AML-193 (cell line): Measurements from ENCODE around the gene ARMC5.

Experiments
- DNase-seq, 2 experiments: peaks; one replicate each; lab custom pipeline; 2025; lab: John Stamatoyannopoulos, UW

Gene ARMC5

DNA sequence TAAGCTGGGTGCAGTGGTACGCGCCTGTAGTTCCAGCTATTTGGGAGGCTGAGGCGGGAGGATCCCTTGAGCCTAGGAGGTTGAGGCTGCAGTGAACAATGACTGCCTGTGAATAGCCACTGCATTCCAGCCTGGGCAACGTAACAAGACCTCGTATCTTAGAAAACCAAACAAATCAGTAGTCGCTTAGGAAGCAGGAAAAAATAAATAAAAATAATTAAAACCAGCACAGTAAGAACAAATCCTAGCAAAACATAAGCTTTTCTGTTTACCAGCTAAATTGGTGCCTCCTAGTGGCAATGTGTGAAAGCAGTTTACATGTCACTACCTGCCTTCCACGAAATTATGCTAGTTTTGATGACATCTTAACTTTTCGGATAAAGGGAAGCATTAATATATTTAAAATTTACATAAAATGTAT is 1.3 kb downstream of the ARMC5 start:
- DNase-seq = peak; percentile 55 to 60

DNA sequence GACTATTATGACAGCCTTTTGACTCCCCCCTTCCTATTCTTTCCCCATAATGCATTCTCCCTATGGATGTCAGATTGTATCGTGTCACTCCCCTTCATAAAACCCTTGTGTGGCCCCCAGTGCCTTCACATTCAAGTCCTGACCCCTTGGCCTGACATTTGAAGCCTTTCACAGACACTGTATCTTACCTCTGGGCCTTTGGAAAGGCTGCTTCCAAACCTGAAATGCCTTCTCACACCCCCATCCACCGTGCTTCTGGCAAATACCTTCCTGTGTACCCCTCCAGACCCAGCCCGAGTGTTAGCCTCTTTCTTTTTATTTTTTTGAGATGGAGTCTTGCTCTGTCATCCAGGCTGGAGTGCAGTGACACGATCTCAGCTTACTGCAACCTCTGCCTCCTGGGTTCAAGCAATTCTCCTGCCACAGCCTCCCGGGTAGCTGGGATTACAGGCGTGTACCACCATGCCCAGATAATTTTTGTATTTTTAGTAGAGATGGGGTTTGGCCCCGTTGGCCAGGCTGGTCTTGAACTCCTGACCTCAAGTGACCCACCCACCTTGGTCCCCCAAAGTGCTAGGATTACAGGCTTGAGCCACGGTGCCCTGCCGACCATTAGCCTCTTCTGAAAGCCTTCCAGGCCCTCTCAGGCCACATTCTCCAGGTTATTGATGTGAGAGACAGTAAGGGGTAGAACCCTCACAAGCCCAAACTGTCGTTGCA is 2.1 kb downstream of the ARMC5 start:
- no peak for DNase-seq

DNA sequence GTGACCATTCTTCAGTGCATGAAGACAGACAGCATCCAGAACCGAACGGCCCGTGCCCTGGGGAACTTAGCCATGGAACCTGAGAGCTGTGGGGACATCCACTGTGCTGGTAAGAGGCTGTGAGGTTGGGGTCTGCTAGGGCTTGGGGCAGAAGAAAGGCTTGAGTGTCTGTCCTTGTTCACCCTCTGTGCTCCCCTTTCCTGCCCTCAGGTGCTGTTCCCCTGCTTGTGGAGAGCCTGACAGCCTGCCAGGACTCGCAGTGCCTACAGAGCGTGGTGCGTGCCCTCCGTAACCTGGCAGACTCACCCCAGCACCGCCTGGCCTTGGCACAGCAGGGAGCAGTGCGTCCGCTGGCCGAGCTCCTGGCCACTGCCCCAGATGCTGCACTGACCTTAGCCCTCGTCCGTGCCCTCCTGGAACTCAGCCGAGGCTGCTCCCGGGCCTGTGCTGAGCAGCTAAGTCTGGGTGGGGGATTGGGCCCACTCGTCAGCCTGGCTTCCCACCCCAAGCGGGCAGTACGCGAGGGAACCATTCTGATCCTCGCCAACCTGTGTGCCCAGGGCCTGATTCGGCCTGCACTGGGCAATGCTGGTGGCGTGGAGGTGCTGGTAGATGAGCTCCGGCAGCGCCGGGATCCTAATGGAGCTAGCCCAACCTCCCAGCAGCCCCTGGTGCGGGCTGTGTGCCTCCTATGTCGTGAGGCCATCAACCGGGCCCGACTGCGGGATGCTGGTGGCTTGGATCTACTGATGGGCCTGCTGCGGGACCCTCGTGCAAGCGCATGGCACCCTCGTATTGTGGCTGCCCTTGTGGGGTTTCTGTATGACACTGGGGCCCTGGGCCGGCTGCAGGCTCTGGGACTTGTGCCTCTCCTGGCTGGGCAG is 2.9 kb downstream of the ARMC5 start:
- no peak for DNase-seq

GRCh38 chr16:31464348-31464769 is 5.1 kb downstream of the ARMC5 start:
- no peak for DNase-seq

- no peak for DNase-seq
Measured at GRCh38 chr16:31464781-31465260, 5.5 kb downstream of the ARMC5 start.

DNA sequence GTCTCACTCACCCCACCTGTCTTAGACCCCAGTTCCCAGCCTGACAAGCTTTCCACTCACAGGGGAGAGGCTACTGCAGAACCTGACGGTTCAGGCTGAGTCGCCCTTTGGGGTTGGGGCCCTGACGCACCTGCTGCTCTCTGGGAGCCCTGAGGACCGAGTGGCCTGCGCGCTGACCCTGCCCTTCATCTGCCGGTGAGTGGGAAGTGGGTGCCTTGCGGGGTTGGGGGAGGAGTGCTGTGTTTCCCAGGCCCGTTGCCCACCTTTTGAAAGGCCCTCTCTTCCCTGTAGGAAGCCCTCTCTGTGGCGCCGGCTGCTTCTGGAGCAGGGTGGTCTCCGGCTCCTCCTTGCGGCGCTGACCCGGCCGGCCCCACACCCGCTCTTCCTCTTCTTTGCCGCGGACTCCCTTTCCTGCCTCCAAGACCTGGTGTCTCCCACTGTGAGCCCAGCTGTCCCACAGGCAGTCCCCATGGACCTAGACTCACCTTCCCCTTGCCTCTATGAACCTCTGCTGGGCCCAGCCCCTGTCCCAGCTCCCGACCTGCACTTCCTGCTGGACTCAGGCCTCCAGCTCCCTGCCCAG is 6.6 kb downstream of the ARMC5 start:
- no peak for DNase-seq

DNA sequence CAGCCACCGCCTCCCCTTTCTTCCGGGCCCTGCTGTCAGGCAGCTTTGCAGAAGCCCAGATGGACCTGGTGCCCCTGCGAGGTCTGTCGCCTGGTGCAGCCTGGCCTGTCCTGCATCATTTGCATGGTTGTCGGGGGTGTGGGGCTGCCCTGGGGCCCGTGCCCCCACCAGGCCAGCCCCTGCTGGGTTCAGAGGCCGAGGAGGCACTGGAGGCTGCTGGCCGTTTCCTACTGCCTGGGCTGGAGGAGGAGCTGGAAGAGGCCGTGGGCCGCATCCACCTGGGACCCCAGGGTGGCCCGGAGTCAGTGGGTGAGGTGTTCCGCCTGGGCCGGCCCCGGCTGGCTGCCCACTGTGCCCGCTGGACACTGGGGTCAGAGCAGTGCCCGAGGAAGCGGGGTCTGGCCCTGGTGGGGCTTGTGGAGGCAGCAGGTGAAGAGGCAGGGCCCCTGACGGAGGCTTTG is 7.1 kb downstream of the ARMC5 start:
- no peak for DNase-seq

- peak; percentile 48 to 55 for DNase-seq
Measured at GRCh38 chr16:31467151-31467773, 8.0 kb downstream of the ARMC5 start.

- DNase-seq = no peak
Measured at GRCh38 chr16:31467858-31468257, 8.6 kb downstream of the ARMC5 start.

DNA sequence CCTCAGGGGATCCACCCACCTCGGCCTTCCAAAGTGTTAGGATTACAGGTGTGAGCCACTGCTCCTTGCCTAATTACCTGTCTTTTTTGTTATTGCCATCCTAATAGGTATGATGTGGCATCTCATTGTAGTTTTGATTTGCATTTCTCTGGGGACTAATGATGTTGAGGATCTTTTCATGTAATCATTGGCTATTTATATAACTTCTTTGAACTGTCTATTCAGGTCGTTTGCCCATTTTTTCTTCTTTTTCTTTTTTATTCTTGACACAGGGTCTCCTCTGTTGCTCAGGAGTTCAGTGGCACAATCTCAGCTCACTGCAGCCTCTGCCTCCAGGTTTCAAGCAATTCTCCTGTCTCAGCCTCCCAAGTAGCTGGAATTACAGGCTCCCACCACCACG is 11.3 kb downstream of the ARMC5 start:
- no peak for DNase-seq

DNA sequence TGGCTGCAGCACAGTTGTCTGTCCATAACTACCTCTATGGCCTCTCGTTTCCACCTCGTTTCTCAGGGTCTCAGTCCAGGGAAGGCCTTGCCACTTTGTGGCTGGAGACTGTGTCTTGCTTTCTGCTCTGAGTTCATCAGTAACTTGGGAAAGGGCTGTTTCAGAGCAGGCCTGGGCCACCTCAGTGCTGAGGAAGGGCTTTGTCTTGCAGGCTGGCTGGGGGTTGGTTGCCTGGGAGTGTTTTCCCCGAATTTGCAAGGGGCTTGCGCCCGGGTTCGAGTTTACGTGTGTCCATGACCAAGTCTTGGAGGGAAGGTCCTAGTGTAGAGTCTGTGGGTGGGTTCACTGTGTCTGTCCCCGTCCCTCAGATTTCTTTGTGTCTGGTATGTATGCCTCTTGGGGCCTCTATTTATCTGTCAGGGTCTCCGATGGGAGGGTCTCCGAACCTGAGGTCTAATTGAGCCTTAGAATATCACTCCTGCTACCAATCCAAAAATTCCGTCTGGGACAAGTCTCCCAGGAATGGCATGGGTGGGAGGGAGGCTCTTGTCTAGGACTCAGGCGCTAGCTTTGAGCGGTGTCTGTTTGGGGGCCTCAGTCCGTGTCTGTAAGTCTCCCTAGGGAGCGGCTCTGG is 12.1 kb downstream of the ARMC5 start:
- DNase-seq = no peak

GRCh38 chr16:31471875-31472708 is 12.8 kb downstream of the ARMC5 start, which contains the start of gene TGFB1I1:
TSS of gene TGFB1I1 (plus strand) at chr16:31472152. CDS start at chr16:31472189, 37 bp downstream.
- DNase-seq = no peak

- no peak for DNase-seq
Measured at GRCh38 chr16:31472709-31473203, 13.5 kb downstream of the ARMC5 start.

DNA sequence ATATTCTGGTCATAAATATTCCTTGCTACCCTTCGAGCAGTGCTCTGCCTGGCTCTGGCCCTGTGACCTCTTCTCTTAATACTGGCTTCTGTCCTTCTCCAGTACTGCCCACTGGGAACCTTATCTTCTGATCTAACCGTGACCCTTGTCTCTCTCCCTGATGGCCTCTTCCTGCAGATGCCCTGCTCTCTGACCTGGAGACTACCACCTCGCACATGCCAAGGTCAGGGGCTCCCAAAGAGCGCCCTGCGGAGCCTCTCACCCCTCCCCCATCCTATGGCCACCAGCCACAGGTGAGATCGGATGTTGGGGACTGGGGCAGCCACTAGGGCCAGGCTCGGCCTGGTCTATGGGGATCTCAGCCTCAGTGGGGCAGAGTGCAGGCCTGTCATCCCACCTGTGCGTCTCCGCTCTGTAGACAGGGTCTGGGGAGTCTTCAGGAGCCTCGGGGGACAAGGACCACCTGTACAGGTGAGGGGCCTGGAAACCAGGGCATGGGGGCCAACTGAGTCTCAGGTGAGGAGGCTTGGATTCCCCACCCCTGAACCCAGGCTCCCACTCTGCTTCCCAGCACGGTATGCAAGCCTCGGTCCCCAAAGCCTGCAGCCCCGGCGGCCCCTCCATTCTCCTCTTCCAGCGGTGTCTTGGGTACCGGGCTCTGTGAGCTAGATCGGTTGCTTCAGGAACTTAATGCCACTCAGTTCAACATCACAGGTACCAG is 14.1 kb downstream of the ARMC5 start:
- no peak for DNase-seq

GRCh38 chr16:31474173-31474714 is 14.9 kb downstream of the ARMC5 start:
- no peak for DNase-seq

- no peak for DNase-seq
Measured at GRCh38 chr16:31474773-31475738, 15.8 kb downstream of the ARMC5 start.

DNA sequence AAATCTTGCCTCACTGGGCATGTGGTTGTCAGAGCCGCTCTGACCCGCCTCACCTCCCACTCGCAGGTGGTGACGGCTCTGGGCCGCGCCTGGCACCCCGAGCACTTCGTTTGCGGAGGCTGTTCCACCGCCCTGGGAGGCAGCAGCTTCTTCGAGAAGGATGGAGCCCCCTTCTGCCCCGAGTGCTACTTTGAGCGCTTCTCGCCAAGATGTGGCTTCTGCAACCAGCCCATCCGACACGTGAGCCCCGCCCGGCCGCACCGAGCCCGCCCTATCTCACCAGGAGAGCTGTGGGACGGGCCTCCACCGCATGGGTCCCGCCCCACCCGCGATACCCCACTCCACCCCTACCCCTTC is 16.6 kb downstream of the ARMC5 start:
- DNase-seq = no peak
